Measurements from ENCODE around the gene ACMSD.
"Not testable (repeated sequence)": the region's sequence is repeated elsewhere in the genome, so short reads cannot be mapped to it uniquely, and the experiment has no call there.

ACMSD gene

GRCh38 chr2:134855709-134856108 is 17.3 kb downstream of the ACMSD start:
- no peak for DNase-seq

GRCh38 chr2:134858245-134858644 is 19.8 kb downstream of the ACMSD start:
- no peak for DNase-seq

GRCh38 chr2:134861173-134861572 is 22.8 kb downstream of the ACMSD start:
- DNase-seq: no peak

- no peak for DNase-seq
Measured at GRCh38 chr2:134862069-134862468, 23.7 kb downstream of the ACMSD start.

GRCh38 chr2:134862674-134863073 is 24.3 kb downstream of the ACMSD start:
- no peak for DNase-seq

- no peak for DNase-seq
Measured at GRCh38 chr2:134863446-134863845, 25.0 kb downstream of the ACMSD start.

- DNase-seq: no peak
Measured at GRCh38 chr2:134865067-134865787, 26.8 kb downstream of the ACMSD start.

- no peak for DNase-seq
Measured at GRCh38 chr2:134866498-134867099, 28.2 kb downstream of the ACMSD start.

- no peak for DNase-seq
Measured at GRCh38 chr2:134869946-134870736, 31.7 kb downstream of the ACMSD start.

- no peak for DNase-seq
Measured at GRCh38 chr2:134873152-134873551, 34.7 kb downstream of the ACMSD start.

- no peak for DNase-seq
Measured at GRCh38 chr2:134875309-134875708, 36.9 kb downstream of the ACMSD start.

- no peak for DNase-seq
Measured at GRCh38 chr2:134882773-134883172, 44.4 kb downstream of the ACMSD start.

GRCh38 chr2:134883552-134884293 is 45.3 kb downstream of the ACMSD start:
- DNase-seq: no peak

- no peak for DNase-seq
Measured at GRCh38 chr2:134884435-134884834, 46.0 kb downstream of the ACMSD start.

- DNase-seq: no peak
Measured at GRCh38 chr2:134892282-134893035, 54.0 kb downstream of the ACMSD start.

- peak; percentile 2 for DNase-seq
Measured at GRCh38 chr2:134897932-134898331, 59.5 kb downstream of the ACMSD start.

GRCh38 chr2:134899204-134899603 is 60.8 kb downstream of the ACMSD start:
- no peak for DNase-seq

GRCh38 chr2:134900151-134900550 is 61.7 kb downstream of the ACMSD start:
- no peak for DNase-seq

GRCh38 chr2:134903701-134904100 is 65.3 kb downstream of the ACMSD start:
- not testable (repeated sequence) for DNase-seq

- no peak for DNase-seq
Measured at GRCh38 chr2:134905168-134905567, 66.8 kb downstream of the ACMSD start.

GRCh38 chr2:134906726-134907125 is 68.3 kb downstream of the ACMSD start:
- DNase-seq: no peak

GRCh38 chr2:134907441-134908116 is 69.2 kb downstream of the ACMSD start:
- not testable (repeated sequence) for DNase-seq
